PC-9 (cell line): ENCODE measurements around the gene DIPK2B. TPM values are rescaled to one million over a fixed set of nuclear protein-coding genes. Genes with fewer than 3 reads are reported as not detected.

ENCODE experiments used
- BruUV-seq: library from RNA; stranded (reverse); fragments of 400-500 nt; replicated peaks from 2 replicates; lab custom pipeline; 2021; lab: Mats Ljungman, UMichigan
- CTCF ChIA-PET: fragments of 300-600 bp; sonication (Branson Sonifier 250); formaldehyde crosslinking; loops from one replicate; lab custom pipeline; 2022; ENCODE audit warnings: antibody characterized with exemption; lab: Charles Lee
- POLR2A ChIA-PET: fragments of 300-600 bp; sonication (Branson Sonifier 250); formaldehyde crosslinking; loops from one replicate; lab custom pipeline; 2022; ENCODE audit warnings: antibody characterized with exemption; ENCODE audit not compliant: unreplicated experiment; lab: Charles Lee
- DNase-seq, 2 experiments: peaks; one replicate each; pipeline versions ENCODE4 v3.0.0 to v3.0.0-alpha.2; 2015 to 2022; ENCODE audit warnings: mixed read lengths in 1 of 2
- H2AFZ ChIP-seq: fragments of 200-600 bp; sonication (generic); 2 replicates; pipeline ENCODE4 v1.8.1; 2017; ENCODE audit warnings: antibody characterized with exemption
- H3F3A ChIP-seq: fragments of 200-600 bp; sonication (generic); 2 replicates; pipeline ENCODE4 v1.8.1; 2017; ENCODE audit warnings: antibody characterized with exemption, mild to moderate bottlenecking, low read depth; ENCODE audit not compliant: insufficient read depth
- H3K27ac ChIP-seq: fragments of 200-600 bp; sonication (generic); 2 replicates; pipeline ENCODE4 v1.6.1; 2016; ENCODE audit warnings: mixed run types
- H3K27me3 ChIP-seq: fragments of 200-600 bp; sonication (generic); 2 replicates; pipeline ENCODE4 v1.6.1; 2016; ENCODE audit warnings: low read depth, mixed run types; ENCODE audit not compliant: insufficient read depth
- H3K36me3 ChIP-seq: fragments of 200-600 bp; sonication (generic); 2 replicates; pipeline ENCODE4 v1.6.1; 2016; ENCODE audit warnings: low read depth, mixed run types
- H3K4me1 ChIP-seq: fragments of 200-600 bp; sonication (generic); replicated peaks from 2 replicates; pipeline ENCODE4 v1.6.1; 2016; ENCODE audit warnings: mixed run types; ENCODE audit not compliant: insufficient read depth
- H3K4me2 ChIP-seq: fragments of 200-600 bp; sonication (generic); 2 replicates; pipeline ENCODE4 v1.6.1; 2017; ENCODE audit warnings: mixed run types
- H3K4me3 ChIP-seq: fragments of 200-600 bp; sonication (generic); 2 replicates; pipeline ENCODE4 v1.6.1; 2016; ENCODE audit warnings: mixed run types
- H3K79me2 ChIP-seq: fragments of 200-600 bp; sonication (generic); 2 replicates; pipeline ENCODE4 v1.6.1; 2017; ENCODE audit warnings: low read depth, mixed run types
- H3K9me2 ChIP-seq: fragments of 200-600 bp; sonication (generic); 2 replicates; pipeline ENCODE4 v1.8.1; 2017; ENCODE audit warnings: mild to moderate bottlenecking; ENCODE audit not compliant: insufficient read depth
- H3K9me3 ChIP-seq: fragments of 200-600 bp; sonication (generic); 2 replicates; pipeline ENCODE4 v1.8.1; 2016; ENCODE audit warnings: low read depth; ENCODE audit not compliant: insufficient read depth
- H4K20me1 ChIP-seq: fragments of 200-600 bp; sonication (generic); 2 replicates; pipeline ENCODE4 v1.8.1; 2017; ENCODE audit not compliant: insufficient read depth
- CTCF ChIP-seq: fragments of 200-600 bp; sonication (generic); conservative IDR thresholded peaks from 2 replicates; pipeline ENCODE4 v1.6.1; 2017; ENCODE audit warnings: mixed run types, antibody characterized with exemption, mild to moderate bottlenecking, moderate library complexity
- EZH2 ChIP-seq: fragments of 200-600 bp; sonication (generic); IDR thresholded peaks from 2 replicates; pipeline ENCODE4 v1.8.0; 2017; ENCODE audit warnings: antibody characterized with exemption, low read depth
- intact Hi-C: fragments of 100-400 bp; cut with micrococcal nuclease; formaldehyde crosslinking; loops from one replicate; pipeline ENCODE4 v1.10.0; 2022; ENCODE audit not compliant: unreplicated experiment
- total RNA-seq: library from RNA; stranded (reverse); gene quantifications from 2 replicates; pipeline ENCODE4 v1.2.3, GENCODE V29; 2021

The DIPK2B gene
- total RNA-seq, 1 experiment from 2014 or later: not detected

- DNase-seq: no peak
- Histone ChIP-seq H3K9me2 (no peaks in the 10 kb centered on the region), H3K27ac (no peak overlapping the region), H3K4me1 (no peaks in the 10 kb centered on the region), H3K36me3 (no peaks in the 10 kb centered on the region), H3K79me2 (no peaks in the 10 kb centered on the region), H3K27me3 (no peaks in the 10 kb centered on the region), H3K9me3 (no peaks in the 10 kb centered on the region), H3F3A (no peaks in the 10 kb centered on the region), H3K4me2 (no peak overlapping the region), H4K20me1 (no peaks in the 10 kb centered on the region), H3K4me3 (no peak overlapping the region), H2AFZ (no peak overlapping the region)
- TF ChIP-seq EZH2 (no peak), CTCF (no peak)
- ChIA-PET CTCF (no interaction called here), POLR2A (no interaction called here)
- intact Hi-C loops: no loop called here
- no TSS peak for BruUV-seq
Measured at GRCh38 chrX:45229348-45229747, 28.7 kb upstream of the DIPK2B start.

GRCh38 chrX:45228126-45228525, 27.4 kb upstream of the DIPK2B start:
- H3K4me1 ChIP-seq: no peaks in the 10 kb centered on the region
- H3K9me2 ChIP-seq: no peaks in the 10 kb centered on the region
- no peaks in the 10 kb centered on the region for H3K27me3 ChIP-seq
- H3K36me3 ChIP-seq: no peaks in the 10 kb centered on the region
- no peaks in the 10 kb centered on the region for H3K9me3 ChIP-seq
- no TSS peak for BruUV-seq
- no peak overlapping the region for H3K4me3 ChIP-seq
- TF ChIP-seq CTCF (no peak), EZH2 (no peak)
- no peak for DNase-seq
- POLR2A ChIA-PET: no interaction called here
- CTCF ChIA-PET: no interaction called here
- H3F3A ChIP-seq: no peaks in the 10 kb centered on the region
- intact Hi-C loops: no loop called here
- H3K27ac ChIP-seq: no peak overlapping the region
- no peak overlapping the region for H2AFZ ChIP-seq
- H4K20me1 ChIP-seq: no peaks in the 10 kb centered on the region
- no peaks in the 10 kb centered on the region for H3K79me2 ChIP-seq
- H3K4me2 ChIP-seq: no peak overlapping the region

- no peaks in the 10 kb centered on the region for H3K36me3 ChIP-seq
- no peaks in the 10 kb centered on the region for H3F3A ChIP-seq
- CTCF ChIA-PET: no interaction called here
Measured at GRCh38 chrX:45208121-45208856, 7.6 kb upstream of the DIPK2B start.

More at GRCh38 chrX:45208121-45208856, 7.6 kb upstream of the DIPK2B start:
- Histone ChIP-seq H2AFZ (no peak overlapping the region), H4K20me1 (no peaks in the 10 kb centered on the region), H3K9me3 (no peaks in the 10 kb centered on the region), H3K9me2 (no peaks in the 10 kb centered on the region), H3K4me3 (no peak overlapping the region), H3K79me2 (no peaks in the 10 kb centered on the region), H3K4me1 (no peaks in the 10 kb centered on the region), H3K27me3 (no peaks in the 10 kb centered on the region), H3K4me2 (no peak overlapping the region), H3K27ac (no peak overlapping the region)
- no TSS peak for BruUV-seq
- POLR2A ChIA-PET: no interaction called here
- TF ChIP-seq CTCF: no peak
- TF ChIP-seq EZH2: no peak
- no peak for DNase-seq
- intact Hi-C loops: no loop called here
